Adipose tissue (tissue), 3 donors: Measurements from ENCODE around the gene ANKRD33B. TPM values are rescaled to one million over a fixed set of nuclear protein-coding genes. Genes with fewer than 3 reads are reported as not detected.
"Not testable (repeated sequence)": the region's sequence is repeated elsewhere in the genome, so short reads cannot be mapped to it uniquely, and the experiment has no call there.

Experiments
- H3K27ac ChIP-seq: one replicate; pipeline ENCODE4 v1.5.1; 2013; ENCODE audit warnings: low read depth, low read length
- WGBS, 3 donors: extraction: QIAGEN DNeasy Blood & Tissue Kit; methylation state at CpG; one replicate each; pipeline ENCODE4 v1.1.7; 2013; 5-methylcytosine and 5-hydroxymethylcytosine counted together
- polyA plus RNA-seq, 3 donors: library from polyadenylated mRNA; stranded (reverse); fragments of 200-250 nt; gene quantifications; one replicate each; pipeline ENCODE4 v1.2.3, GENCODE V29; 2013
- donor health status: healthy with polysubstance abuse.
- donor health status: Bipolar disorder and iron deficiency.
- donor health status: healthy.

Gene ANKRD33B
- polyA plus RNA-seq, 3 donors = 0.32 to 2.9 (median 0.89) TPM

DNA sequence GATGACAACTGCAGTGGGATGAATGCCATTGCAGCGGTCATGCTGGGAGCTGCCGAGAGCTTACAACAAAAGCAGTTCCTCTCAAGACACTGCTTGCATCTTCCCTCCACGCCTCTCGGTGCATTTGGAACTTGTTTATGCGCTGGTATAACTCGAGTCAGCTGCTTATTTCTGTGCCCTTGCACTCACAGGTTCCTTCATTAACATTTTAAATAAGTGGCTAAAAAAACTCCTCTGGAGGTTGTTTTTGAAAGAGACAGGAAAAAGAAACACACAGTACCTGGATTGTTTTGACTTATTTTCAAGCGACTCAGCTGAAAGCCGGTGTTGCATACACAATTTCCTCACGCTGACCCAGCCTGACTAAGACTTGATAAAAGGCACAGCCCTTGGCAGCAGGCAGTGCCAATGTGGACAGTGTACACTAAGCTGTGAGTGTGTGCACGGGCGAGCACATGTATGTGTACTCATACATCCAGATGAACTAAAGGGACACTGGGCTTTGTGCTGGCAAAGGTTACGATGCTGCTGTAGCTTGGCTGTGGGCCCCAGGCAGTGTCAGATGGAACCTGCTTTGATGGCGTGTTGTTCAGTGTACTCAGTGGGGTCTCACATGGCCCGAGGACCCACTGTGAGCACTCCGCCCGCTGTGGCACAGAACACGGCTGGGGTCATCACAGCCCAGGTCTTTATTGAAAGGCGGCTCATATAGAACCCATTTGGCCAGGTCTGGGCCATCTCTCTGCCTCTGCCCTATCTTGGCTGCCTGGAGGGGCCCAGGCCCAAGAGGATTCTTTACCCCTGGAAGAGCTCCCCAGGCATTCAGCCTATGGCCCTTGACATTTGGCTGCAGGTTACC is 92.3 kb downstream of the ANKRD33B start:
- 79 to 88% (median 83%) methylated on average over 18 of the region's 18 CpGs for WGBS, 3 donors
- H3K27ac ChIP-seq = no peak overlapping the region

DNA sequence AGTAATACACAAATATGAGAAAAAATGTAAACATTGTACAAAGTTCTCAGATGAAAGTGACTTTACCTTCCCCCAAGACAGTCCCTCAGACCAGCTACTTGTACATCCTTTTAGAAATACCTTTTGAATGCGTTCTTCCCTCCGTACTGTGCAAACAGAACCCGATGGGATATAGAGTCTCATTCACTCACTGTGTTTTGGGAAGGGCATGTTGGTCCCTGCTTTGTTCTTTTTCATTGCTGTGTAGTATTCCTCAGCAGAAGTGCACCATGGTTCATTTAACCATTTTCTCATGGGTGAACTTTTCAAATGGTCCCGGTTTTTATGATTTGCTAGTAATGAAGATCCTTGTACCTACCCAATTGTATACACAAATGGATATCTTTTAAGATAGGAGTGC is 94.4 kb downstream of the ANKRD33B start:
- no peak overlapping the region for H3K27ac ChIP-seq

DNA sequence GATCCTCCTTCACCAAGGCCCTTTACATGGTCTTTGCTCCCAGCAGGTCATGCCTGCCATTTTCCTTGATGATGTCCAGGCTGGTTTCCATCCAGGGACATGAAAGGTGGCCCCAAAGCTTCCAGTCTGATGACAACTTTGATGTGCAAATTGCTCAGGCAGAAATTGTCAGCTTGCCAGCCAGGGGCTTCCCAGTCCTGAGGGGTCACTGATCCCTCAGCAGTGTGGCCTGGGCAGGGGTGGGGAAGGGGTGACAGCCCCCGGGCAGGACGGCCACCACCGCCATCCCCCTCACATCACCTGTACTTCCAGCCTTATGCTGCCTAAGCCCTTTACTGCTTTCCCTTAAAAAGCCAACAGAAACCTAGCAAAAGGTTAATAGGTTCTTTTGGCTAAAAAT is 96.3 kb downstream of the ANKRD33B start:
- 81 to 90% (median 88%) methylated on average over 3 of the region's 3 CpGs for WGBS, 3 donors
- no peak overlapping the region for H3K27ac ChIP-seq

More for the DNA sequence above, 94.4 kb downstream of the ANKRD33B start:
- 64 to 94% (median 82%) methylated on average over 4 of the region's 4 CpGs for WGBS, 3 donors

DNA sequence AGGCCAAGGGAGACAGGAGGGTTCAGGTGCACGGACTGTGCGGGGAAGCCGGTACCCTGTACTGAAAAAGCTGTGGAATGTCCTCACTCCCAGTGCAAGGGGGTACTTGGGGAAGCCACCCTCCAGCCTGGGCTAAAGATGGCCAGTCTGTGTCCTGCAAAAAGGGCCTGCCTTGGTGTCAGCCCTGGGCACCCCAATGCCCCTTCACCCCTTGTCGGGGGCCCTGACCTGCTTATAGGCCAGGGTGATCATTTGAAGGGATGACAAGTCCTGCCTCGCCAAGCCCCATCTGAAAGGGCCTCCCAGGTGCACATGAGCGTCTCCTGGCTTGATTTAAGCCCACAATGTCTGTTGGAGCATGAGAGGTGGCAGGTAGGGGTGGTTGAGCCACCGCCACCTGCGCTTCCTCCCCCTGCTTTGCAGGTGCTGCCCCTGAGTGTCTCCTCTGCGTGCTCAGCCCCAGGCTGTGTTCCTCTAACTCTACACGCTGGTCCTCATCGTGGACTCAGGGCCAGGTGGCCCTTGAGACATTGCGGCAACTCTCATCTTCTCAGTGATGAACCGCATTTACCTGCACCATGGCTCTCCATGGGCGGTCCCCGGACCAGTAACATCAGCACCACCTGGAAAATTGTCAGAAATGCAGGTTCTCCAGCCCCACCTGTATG is 97.0 kb downstream of the ANKRD33B start:
- WGBS, 3 donors = 92 to 95% (median 93%) methylated on average over 15 of the region's 15 CpGs
- no peak overlapping the region for H3K27ac ChIP-seq

- WGBS, 3 donors = 92 to 94% (median 92%) methylated on average over 13 of the region's 13 CpGs
- H3K27ac ChIP-seq = no peak overlapping the region
Observed at GRCh38 chr5:10661401-10661800, 97.5 kb downstream of the ANKRD33B start.

- WGBS, 3 donors = 94 to 96% (median 95%) methylated on average over 11 of the region's 11 CpGs
- no peak overlapping the region for H3K27ac ChIP-seq
Observed at GRCh38 chr5:10662083-10662482, 98.2 kb downstream of the ANKRD33B start.

GRCh38 chr5:10662661-10663488 is 99.0 kb downstream of the ANKRD33B start:
- WGBS, 3 donors = 83 to 89% (median 85%) methylated on average over 10 of the region's 10 CpGs

GRCh38 chr5:10663489-10664179 is 99.8 kb downstream of the ANKRD33B start:
- 31 to 47% (median 45%) methylated on average over 13 of the region's 13 CpGs for WGBS, 3 donors
- no peak overlapping the region for H3K27ac ChIP-seq

More at GRCh38 chr5:10662661-10663488, 99.0 kb downstream of the ANKRD33B start:
- H3K27ac ChIP-seq = no peak overlapping the region

DNA sequence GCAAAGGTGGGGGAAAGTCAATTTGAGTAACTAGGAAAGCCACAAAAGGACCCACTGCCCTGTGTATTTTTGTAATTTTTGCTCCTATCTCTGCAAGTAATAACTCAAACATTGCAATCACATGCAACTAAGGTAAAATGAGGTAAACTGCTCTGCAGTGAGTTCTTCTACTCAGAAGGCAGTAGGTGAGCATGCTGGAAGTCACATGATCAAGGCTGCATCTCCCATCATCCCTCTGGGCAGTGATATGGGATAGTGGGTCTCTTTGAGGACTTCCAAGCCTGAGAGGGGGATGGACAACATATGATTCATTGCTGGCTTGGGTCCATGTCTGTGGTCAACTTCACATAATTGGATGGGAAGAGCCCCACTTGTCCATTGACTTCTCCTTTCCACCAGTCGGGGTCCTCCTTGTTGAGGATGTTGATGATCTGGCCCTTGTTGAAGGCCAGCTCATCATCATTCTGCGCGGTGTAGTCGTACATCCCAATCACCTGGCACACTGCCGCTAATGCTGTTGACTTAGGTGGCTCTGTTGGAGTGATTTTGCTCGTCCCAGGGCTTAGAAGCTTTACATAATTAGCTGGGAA is 100.4 kb downstream of the ANKRD33B start:
- H3K27ac ChIP-seq = not testable (repeated sequence)
- WGBS, 3 donors = 83 to 86% (median 83%) methylated on average over 6 of the region's 6 CpGs

GRCh38 chr5:10665799-10666198 is 101.9 kb downstream of the ANKRD33B start:
- no peak overlapping the region for H3K27ac ChIP-seq
- 93 to 95% (median 93%) methylated on average over 9 of the region's 9 CpGs for WGBS, 3 donors

DNA sequence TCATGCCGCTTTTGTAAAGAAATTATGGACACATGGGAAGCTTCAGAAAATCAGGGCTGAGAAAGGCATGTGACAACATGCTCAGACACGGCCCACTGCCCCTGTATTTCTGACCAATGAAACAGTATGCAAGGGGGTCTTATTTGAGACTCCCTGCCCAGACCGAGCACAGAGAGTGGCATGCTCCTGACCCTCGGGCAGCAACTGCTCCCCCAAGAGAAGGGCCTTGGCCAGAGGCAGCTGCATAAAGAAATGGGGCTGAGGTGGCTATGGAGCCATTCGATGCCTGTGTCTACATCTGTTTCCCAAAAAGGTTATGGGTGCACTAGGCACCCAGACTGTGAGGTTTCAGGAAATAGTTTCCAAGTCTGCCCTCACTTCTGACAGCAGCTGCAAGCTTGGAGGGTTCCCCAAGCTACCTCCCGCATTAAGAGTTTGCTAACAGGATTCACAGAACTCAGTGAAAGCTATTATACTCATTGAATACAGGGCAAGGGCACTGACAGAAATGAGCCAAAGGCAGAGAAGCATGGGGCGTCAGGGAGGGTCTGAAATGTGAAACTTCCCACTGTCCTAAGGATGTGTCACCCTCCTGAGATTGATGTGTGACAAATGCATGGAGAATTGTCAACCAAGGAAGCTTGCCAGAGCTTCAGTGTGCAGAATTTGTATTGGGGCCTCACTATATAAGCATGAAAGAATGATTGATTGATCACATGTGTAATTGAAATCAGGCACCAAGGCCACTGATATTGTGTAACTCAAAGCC is 102.8 kb downstream of the ANKRD33B start:
- 87 to 95% (median 92%) methylated on average over 7 of the region's 7 CpGs for WGBS, 3 donors
- H3K27ac ChIP-seq = no peak overlapping the region

- no peak overlapping the region for H3K27ac ChIP-seq
- 85 to 95% (median 90%) methylated on average over 6 of the region's 6 CpGs for WGBS, 3 donors
Observed at GRCh38 chr5:10667431-10668057, 103.7 kb downstream of the ANKRD33B start.

DNA sequence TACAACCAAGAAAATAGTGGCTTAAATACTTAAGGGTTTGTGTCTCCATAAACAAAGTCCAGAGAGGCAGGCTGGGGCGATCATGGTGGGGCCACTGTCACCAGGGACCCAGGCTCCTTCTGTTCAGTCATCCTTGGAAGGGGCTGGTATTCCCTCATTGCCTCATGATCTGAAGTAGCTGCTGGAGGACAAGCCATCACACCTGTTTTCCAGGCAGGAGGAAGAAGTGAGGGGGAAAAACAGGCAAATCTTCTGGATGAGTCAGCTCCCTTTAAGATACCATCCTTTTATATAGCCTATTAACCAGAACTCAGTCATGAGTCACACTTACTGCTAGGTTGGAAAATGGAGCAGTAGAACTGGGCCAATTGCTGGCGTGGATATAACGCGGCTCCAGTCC is 104.8 kb downstream of the ANKRD33B start:
- no peak overlapping the region for H3K27ac ChIP-seq
- 70 to 88% (median 88%) methylated on average over 4 of the region's 4 CpGs for WGBS, 3 donors

GRCh38 chr5:10669983-10670382 is 106.1 kb downstream of the ANKRD33B start:
- WGBS, 3 donors = 98 to 100% (median 100%) methylated on average over 1 of the region's 1 CpG
- no peak overlapping the region for H3K27ac ChIP-seq

DNA sequence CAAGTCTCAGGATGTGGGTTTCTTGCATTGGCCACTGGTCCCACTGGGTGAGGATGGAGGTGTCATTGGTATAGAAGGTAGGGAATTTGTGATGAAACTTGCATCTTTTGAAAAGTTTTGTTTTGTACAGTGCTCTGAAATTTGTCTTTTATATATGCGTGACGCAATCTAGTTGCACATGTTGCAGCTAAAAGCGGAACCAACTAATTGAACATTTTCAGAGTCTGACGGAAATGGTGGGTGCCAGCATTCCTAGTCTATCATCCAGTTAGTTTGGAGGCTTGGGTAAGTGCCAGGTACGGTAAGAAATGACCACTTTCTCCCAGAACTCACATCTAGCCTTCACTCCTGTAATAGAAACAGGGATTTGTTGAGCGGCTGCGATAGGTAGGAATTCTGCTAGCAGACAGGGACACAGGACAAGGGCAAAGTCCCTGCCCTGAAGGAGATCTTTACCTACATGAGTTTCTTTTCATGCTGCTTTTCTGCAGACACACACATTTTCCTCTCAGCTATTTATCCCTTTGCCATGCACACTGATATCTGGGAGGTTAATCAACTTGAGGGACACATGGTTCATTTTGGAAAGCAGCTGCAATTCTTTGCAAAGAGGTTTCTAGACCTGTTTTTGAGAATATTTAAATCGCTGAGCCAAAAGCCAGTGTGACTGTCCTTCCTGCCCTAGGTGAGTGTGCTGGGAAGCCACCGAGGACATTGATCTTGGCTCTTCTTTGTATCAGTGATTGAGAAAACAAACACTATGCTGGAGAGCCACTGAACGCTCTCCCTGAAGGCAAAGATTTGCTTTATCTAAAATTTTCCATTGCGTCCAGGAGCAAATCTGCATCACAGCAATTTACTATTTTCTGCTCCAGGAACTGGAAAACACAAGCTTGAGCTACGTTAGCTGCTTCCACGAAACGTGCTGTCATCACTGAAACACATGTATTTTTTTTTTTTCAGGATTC is 107.5 kb downstream of the ANKRD33B start:
- no peak overlapping the region for H3K27ac ChIP-seq
- WGBS, 3 donors = 51 to 66% (median 63%) methylated on average over 14 of the region's 14 CpGs
